GM18526 (cell line): Measurements from ENCODE around the gene RAB11FIP3.

Source experiments
- POLR2A ChIP-seq: IDR thresholded peaks from 3 replicates; pipeline ENCODE4 v1.6.1; 2011; ENCODE audit not compliant: insufficient read length; ENCODE audit errors: extremely low read depth

The RAB11FIP3 gene

DNA sequence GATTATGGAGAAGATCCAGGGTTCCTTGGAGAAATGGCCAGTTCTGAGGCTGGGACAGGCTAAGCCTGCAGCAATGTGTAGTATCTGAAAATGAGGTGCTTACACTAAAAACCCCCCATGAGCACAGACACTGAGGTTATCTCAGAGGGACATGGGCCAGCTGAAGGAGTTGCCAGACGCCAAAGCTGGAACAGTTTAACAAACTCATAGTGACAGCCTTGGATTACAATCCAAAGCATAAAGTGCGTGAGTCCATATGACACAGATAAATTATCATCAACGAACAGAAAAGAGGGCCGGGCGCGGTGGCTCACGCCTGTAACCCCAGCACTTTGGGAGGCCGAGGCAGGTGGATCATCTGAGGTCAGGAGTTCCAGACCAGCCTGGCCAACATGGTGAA is 90.9 kb downstream of the RAB11FIP3 start:
- no peak for TF ChIP-seq POLR2A

DNA sequence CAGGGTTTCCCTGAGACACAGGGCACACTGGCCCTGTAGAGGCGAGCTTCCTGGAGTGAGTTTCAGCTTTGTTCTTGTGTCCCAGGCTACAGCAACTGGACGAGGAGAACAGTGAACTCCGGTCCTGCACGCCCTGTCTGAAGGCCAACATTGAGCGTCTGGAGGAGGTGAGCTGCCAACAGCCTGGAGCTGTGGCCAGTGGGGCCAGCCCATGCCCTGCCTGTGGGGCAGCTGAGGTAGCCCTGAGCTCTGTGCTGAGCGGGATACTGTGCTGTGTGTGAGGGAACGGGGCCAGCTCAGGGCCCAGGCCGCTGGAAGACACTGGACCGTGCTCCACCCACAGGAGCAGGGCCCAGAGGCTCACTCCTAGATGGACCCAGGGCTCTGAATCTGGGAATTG is 93.4 kb downstream of the RAB11FIP3 start:
- no peak for TF ChIP-seq POLR2A

DNA sequence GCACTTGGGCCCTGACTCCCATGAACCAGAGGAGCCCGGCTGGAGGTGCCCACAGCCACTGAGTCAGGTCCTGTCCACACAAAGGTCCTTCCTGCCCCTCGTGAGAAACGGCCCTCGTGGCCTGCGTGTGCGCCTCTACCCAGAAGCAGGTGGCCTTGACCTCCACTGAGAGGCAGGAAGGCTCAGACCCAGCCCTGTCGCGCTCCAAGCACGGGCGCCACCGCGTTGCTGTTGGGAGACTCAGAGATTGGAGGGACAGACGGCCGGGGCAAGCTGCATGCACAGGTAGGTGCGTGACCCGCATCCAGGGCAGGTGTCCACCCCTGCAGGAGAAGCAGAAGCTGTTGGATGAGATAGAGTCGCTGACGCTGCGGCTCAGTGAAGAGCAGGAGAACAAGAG is 94.0 kb downstream of the RAB11FIP3 start:
- TF ChIP-seq POLR2A = no peak

DNA sequence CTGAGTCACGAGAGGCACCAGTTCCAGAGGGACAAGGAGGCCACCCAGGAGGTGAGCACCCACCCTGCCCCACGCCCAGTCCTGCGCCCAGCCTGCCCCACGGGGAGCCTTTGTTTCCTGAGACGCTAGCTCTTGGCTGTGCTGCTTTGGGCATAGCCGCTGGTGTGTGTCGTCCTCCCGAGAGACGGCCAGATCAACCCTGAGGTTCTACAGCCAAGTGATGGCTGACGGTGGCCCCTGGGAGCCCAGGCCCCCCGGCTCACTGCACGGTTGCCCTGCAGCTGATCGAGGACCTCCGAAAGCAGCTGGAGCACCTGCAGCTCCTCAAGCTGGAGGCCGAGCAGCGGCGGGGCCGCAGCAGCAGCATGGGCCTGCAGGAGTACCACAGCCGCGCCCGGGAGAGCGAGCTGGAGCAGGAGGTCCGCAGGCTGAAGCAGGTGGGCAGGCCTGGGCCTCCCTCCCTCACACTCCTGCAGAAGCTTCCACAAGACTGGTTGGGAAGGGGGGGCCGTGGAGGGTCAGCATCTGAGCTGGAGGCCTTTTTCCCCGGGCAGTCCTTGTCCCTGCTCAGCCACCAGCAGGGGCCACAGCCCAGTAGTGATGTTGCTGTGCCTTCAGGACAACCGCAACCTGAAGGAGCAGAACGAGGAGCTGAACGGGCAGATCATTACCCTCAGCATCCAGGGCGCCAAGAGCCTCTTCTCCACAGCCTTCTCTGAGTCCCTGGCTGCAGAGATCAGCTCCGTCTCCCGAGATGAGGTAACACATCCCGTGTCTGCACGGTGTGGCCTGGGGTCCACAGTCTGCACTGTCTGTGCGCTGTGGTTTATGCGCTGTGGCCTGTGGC is 94.6 kb downstream of the RAB11FIP3 start:
- TF ChIP-seq POLR2A = no peak

DNA sequence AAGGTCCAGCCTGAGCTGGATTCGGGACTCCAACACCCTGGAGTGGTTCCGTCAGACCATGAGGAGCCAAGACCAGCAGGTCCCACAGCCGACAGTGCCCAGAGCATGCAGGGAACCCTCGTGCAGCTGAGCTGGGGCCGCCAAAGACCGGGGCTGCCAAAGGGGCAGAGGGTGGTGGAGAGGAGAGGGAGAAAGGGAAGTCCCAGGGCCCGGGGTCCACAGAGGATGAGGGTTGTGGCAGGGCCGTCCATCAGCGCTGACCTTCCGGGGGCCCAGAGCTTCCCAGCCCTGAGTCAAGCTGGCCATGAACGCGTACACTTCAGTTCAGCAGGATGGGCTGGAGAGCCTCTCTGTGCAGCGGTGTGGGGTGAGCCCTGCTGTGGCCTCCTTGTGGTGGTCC is 95.4 kb downstream of the RAB11FIP3 start:
- no peak for TF ChIP-seq POLR2A

DNA sequence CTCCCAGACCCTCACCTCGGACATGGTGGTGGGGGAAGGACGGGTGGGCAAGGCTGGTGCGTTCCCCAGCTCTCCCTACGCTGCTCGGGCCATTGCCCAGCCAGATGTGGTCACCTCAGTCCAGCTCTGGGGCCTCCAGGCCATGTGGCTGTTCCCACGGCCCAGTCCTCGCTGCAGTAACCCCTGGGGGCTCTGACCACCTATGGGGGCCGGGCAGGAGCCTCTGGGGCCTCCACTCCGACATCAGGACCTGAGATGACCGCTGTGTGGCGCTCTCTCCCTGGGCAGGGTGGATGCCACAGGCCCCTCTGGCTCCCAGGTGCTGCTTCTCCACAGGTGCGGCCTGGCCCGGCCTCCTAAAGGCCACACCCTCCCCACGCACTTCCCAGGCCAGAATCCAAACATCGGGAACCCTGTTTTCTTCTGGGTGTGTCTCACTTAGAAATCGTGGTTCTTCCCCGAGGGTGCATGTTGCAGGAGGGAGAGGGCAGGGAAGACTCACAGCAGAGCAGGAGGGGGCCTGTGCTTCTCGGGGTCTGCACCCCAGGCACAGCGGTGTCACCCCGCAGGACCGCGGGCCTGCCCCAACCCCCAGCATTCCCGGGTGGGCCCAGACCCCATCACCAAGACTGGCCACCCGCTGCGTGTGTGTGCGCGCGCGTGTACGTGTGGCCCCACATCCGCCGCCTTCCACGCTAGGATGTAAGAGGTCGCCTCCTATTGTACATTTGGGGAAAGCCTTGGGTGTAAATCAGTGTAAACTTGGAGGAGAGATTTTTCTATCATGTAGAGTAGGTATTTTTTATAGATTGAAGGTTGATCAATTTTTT is 96.1 kb downstream of the RAB11FIP3 start:
- TF ChIP-seq POLR2A = no peak

DNA sequence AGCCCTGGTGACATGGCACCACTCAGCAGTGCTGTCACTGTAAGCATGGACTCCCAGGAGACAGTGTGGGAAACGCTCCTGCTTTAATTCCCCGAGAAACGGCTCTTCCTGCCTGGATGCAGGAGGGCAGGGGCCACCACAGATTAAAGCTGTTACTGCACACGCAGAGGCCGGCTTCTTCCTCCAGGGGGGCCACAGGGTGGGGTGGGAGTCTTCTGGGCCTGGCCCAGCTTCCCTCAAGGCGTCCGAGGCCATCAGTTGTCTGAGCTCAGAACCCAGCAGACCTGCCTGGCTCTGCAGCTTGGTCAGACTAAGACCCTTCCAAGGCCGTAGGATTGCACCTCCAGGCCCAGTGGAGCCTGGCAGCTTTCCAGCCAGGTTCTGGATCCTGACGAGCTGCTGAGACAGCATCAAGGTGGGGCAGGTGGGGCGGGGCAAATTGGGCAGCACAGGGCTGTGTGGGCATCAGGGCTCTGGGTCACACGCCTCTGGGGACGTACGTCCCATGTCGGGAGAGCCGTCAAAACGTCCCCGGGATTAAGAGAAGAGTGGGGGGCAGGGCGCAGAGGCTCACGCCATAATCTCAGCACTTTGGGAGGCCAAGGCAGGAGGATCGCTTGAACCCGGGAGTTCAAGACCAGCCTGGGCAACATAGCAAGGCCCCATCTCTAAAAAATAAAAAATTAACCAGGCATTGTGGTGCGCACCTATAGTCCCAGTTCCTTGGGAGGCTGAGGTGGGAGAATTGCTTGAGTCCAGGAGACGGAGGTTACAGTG is 97.1 kb downstream of the RAB11FIP3 start:
- TF ChIP-seq POLR2A = no peak

DNA sequence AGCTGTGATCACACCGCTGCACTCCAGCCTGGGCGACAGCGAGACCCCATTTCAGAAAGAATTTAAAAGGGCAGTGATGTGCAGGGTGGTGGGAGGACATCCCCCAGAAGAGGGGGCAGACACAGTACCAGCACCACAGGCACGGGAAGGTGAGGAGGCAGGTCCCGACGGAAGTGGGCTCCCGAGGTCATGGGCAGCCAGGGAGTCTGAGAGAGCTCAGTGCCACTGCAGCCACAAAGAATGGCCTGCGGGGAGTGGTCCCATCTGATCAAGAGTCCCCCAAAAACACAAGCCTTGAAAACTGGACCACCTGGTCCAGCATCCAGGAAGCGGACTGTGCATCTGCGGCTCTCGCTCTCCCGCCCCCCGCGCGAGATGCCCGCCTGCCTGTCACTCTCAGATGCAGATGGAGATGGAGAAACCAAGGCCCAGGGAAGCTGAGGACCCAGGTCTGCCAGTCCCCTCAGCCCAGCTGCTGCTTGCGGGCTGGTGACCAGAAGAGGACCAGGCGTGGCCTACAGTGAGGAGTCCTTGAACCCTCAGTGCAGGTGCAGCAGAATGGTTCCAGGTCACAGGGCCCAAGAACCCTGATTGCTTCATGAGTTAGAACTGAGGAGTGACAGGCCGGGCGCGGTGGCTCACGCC is 97.8 kb downstream of the RAB11FIP3 start:
- TF ChIP-seq POLR2A = no peak

DNA sequence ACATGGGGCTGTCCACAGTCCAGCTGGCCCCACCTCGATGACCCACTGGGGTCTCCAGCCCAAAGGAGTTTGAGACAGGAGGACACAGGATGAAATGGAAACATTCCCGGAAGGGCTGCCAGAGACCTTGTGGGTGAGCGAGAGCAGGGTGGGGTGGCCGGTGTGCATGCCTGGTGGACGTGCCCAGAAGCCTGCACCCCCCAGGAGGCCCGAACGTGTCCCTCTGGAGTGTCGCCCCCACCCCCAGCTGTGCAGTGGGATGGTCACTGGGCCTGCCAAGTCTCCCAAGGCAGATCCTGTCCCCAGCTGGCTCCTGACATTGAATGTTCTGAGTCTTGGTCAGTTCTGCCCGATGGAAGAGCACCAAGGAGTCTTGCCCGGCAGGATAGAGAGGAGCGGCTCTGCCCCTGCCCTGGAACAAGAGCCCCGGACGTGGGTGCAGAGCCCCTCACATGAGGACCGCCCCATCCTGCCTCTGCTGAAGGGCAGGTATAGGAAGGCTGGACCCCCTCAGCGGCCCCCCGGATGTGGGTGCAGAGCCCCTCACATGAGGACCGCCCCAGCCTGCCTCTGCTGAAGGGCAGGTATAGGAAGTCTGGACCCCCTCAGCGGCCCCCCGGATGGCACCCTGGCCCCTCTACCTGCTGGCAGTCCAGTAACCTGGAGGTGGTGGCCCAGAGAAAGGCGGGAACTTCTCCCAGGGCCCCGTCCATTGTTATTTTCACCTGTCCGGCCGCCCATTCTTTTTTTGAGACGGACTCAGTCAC is 99.0 kb downstream of the RAB11FIP3 start:
- TF ChIP-seq POLR2A = no peak

DNA sequence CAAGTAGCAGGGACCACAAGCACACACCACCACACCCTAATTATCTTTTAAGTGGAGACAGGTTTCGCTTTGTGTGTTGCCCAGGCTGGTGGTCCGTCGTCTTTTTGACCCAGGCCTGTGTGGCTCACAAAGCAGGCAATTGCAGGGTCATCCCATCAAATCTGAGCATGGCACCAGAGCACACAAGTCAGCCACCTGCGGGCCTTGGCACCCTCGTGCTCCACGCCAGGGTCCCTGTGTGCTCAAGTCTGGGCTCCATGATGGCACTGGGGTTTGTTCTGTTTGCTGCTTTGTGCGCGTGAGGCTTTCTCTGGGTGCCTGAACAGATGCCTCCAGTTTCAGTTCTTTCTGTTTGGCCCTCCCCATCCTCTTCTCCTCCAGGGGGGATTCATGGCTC is 99.7 kb downstream of the RAB11FIP3 start:
- no peak for TF ChIP-seq POLR2A

DNA sequence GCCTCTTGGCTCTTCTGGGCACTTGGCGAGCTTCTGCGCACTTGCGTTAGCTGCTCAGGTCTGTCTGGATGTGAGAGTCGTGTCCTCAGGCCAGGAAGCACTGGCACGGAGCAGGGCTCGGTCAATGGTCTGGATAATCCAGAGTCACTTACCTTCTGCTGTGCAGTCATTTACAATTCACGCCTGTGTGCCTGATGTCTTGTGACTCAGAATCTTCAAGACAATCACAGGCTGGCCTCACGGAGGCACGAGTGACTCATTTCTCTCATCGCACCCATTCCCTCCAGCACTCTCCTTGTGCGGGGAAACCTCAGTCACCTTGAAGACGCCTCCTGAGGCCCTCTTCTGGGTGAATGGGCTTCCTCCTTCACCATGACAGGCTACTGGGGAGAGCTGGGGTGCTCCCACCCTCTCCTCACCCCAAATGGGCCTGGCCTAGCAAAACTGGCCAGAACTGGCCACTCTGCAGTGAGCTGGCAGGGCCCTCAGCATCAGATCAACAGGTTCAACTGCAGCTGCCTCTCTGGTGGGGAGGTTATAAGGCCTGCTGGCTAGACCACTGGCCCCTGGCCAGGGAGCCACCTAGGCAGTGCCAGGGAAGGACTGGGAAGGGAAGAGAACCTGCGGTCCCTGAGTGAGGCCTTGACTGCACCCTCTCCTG is 100.2 kb downstream of the RAB11FIP3 start:
- TF ChIP-seq POLR2A = peak; percentile 13

DNA sequence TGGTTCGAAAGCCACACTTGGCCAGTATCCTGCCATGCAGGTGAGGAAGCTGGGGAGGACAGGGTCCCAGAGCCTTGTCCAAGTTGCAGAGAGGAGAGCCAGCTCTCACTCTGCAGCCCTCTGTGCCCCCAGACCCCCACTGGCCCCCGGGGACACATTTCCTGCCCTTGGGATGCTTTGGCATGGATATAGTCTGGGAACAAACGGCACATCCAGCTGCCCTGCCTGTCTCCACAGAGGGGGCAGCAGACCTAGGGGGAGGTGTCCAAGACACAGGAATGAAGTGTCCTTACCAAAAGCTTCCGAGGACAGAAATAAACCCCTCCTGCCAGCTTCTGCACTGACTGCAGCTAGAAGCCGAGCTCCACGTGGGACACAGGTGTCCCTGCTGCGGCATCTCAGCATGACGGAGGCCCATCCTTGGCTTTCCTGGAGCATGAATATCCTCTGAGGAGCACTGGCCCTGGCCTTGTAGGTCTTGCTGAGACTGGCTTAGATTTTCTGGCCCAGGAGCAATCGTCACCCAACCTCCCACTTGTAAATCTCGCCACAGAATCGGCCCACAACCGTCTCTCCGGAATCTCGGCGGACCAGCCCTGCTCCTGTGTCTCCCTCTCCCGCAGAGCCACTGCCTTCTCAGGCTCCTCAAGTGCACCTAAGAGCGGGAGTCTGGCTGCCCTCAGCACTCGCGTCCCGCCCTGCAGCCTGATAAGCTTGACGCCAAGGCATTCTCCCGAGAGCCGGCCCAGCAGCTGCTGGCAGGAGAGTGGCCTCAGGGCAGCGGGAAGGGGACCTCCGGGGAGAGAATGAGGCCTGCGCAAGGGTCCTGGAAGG is 100.9 kb downstream of the RAB11FIP3 start:
- TF ChIP-seq POLR2A = no peak
